ENCODE results near the gene F12.

The F12 gene

DNA sequence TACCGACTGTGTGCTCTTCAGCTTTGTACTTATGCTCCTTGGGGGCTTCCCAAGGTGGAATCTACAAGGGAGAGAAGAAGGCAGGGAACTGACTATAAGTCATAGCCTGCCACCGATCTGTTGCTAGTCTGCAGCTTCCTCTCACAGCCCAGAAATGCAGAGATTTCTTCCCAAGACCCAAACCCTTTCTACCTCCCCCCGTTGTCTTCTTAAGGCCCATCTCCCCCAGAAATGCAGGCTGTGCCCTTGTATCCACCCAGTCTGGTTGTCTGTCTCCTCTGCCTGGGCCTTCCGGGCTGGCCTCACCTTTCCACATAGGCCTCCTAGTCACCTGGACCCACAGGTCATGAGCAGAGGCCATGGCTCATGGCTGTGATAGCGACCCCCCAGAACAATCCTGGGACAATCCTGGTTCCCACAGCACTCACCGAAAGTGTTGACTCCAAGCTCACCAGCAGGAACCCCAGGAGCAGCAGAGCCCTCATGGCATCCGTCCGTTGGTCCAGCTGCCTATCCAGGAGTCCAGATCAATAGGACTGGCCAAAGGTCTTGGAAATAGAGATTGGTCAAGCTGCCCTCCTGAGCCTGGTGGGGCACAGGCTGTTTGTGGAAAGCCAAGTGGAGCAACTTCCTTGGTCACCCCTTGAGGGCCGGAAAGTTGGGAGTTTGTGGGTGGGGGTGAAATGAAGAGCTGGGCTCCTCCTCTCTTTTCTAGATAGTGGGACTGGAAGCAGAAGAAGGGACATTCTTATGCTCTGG, at the start of gene F12:
Gene F12, minus strand, starts transcription at position 522 of the 759 bp plus-strand sequence. Its CDS starts 37 bp downstream, at position 485.
- no peak for DNase-seq

DNA sequence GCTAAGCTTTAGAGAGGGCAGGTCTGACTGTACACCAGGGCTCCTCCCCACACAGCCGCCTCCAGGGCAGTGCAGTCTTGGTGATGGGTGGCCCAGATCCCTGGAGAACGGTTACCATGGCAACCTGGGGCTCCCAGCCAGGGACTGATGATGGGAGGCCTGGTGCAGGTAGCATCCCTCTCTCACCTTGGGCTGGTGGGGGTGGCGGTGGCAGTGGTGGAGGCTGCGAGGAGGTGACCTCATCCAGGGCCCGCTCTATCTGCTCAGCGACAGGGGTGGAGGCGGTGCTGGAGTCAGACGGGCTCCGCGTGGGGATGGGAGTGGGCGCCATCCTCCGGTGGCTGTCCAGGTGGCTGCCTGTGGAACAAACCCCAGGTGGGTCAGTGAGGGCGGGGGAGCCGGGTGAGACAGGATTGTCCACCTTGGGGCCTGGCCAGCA, 49.6 kb upstream of the F12 start:
- no peak for DNase-seq

DNA sequence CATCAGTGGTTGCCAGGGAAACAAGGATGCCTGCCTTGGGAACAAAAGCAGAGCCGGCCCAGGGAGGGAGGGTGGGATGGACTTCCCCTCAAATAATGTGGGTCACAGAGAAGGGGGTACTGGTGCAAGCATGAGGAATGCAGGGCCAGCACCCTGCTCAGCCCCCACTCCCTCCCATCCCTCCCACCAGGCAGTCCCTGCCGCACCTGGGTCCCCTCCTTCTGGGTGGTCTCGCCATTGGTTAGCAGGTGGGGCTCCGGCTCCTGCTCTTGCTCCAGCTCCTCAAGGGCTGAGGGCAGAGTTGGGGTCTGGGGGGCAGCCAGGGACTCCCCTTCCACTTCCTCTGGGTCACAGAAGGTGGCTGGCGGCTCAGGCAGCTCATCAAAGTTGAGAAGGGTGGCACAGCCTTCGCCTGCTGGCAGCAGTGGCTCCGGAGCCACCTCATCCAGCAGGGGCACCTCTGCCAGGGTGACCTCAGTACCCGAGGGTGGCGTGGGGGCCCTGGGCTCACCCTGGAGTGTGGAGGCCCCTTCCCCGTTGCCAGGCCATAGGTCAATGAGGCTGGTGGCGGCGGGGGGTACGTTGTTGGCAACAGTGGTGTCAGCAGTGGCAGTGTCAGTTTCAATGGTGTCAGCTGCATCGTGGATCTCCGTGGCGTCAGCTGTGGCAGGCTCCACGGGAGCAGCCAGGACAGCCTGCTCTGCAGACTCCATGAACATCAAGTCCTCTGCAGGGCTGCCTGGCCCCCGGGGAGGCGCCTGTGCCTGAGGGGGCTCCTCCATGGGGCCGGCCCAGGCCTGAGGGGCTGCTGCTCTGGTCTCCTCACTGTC, 48.7 kb upstream of the F12 start:
- DNase-seq: no peak

DNA sequence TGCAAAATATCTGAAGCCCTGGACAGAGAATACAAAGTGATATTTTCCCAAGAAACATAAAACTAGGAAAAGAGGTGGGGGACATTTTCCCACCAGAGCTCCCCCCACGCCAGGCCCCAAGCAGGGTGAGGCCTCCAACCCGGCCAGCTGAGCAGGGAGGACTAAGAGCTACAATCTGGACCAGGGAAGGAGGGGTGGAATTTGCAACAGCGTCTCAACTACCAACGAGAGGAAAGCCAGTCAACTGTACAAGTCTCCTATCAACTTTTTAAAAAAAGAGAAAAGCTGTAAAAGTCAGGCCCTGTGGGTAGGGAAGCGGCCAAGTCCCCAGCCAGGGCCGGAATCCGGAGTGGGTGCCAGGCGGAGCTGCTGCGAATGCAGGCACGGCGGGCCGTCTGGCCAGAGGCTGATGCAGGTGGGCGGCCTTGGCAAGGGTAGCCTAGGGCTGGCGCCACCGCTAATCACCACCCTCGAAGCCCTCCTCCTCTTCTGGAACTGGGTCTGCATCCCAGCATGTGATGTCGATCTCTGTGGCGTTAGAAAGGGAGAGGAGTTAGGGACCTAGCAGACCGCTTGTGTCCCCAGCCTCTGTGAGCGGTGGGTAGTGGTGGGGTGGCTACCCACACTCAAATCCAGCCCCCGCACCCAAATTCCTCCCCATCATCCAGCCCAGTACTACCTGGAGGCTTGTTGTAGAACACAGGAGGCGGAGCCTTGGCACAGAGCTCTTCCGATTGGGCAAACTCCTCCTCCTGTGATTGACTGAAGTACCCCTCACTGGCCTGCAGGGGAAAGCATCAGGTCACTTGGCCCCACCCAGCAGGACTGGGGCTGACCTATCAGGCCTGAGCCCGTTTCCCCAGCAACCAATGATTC, 47.9 kb upstream of the F12 start:
- peak; percentile 91 for DNase-seq

DNA sequence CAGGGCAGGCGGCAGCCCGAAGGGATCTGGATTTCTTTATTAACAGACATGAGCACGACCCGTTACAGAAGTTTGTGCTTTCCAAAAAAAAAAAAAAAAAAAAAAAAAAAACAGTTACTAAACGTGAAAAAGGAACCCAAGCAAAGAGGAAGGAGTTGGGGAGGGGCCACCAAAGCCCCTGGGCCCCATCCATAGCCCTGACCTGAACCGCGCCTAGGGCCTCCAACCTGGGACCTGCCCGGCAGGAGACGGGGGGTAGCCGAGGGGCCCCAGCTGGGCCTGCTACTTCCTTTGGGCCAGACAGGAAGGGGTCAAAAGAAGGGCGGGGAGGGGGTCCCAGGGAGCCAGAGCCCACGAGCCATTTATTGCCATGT, 47.2 kb upstream of the F12 start:
- DNase-seq: no peak

DNA sequence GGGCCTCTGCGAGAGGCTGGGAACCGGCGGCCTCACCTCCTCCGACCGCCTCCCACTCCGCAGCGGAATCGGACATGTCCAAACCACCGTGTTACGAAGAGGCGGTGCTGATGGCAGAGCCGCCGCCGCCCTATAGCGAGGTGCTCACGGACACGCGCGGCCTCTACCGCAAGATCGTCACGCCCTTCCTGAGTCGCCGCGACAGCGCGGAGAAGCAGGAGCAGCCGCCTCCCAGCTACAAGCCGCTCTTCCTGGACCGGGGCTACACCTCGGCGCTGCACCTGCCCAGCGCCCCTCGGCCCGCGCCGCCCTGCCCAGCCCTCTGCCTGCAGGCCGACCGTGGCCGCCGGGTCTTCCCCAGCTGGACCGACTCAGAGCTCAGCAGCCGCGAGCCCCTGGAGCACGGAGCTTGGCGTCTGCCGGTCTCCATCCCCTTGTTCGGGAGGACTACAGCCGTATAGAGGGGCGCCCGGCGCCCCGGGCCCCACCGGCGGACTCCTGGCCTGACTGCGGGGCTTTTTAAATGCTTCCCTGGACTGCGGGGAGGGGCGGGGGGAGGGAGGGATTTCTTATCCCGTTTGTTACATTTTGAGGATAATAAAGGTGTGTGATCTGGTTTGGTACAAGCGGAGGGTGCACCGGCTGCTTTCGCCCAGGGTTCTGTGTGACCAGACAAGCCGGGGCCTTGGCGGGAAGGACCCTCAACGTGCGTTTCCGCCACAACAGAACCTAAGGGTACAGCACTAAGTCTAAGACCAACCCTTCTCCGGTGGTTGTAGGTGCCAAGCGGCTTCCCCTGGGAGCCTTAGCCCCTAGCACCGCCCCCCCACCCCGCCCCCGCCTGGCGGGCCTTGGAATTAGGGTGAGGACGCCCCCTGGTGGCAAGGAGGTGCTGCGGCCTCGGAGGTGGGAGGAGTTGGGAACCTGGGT, 46.6 kb upstream of the F12 start:
- DNase-seq: peak; percentile 92

DNA sequence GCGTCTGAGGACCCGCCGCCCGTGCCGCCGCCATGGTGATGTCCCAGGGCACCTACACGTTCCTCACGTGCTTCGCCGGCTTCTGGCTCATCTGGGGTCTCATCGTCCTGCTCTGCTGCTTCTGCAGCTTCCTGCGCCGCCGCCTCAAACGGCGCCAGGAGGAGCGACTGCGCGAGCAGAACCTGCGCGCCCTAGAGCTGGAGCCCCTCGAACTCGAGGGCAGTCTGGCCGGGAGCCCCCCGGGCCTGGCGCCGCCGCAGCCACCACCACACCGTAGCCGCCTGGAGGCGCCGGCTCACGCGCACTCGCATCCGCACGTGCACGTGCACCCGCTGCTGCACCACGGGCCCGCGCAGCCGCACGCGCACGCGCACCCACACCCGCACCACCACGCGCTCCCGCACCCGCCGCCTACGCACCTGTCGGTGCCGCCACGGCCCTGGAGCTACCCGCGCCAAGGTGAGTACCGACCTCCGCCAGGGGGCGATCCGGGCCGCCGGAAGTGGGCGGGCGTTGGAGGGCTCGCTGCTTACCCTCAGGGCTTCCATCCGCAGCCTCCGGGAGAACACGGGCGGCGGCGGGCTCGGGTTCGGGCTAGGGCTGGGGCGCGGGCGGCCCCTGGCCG, 45.8 kb upstream of the F12 start:
- peak; percentile 86 for DNase-seq

DNA sequence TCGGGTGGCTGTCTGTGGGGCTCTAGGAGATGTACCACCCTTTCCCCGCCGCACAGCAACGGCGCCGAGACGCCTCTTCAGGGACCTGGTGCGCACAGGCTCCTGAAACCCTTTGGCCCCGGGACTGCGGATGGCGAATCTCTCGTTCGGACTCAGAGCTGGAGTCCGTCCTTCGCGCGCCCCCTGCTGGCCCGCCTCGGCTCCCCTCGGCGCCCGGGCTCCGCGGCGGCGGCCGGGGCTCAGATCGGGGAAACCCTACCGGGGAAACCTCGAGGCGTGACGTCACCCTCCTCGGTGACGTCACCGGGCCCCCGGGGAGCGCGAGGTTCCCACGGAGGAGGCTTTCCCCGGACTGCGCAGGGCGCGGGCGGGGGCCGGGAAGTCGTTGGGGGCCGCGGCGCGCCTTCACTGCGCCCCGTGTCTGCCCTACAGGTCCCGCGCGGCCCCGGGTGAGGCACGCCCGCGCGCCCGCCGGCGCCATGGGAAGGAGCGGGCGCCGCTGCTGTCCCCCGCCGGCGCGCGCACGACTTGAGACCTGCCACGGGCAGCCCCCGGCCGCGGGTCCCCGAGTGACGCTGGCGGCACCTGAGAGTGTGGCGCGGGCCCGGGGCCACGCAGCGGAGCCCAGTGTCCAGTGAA, 45.2 kb upstream of the F12 start:
- peak; percentile 93 for DNase-seq

DNA sequence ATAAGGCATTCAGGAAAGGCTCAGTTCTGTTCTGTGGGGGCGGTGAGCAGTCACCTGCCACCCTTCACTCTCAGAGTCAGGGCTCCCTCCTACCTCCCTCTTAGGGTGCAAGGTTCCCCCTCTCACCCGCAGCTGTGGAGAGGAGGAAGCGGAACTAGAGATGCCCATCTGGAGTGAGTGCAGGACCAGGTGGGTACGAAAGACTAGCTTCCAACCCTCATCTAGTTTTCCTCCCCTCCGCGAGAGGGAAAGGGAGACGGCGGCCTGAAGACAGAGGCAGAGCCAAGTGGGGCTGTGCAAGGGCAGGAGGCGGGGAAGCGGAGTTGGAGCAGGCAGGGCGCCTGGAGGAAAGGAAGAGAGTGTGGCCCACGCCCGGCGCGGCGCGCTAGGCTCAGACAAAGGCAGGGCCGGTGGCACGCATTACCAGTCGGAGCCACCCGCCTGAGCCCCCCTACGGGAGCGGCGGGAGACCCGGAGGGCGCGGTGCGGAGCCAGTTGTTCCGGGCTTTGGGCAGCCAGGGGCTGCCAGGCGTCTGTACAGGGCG, 44.6 kb upstream of the F12 start:
- DNase-seq: peak; percentile 79

DNA sequence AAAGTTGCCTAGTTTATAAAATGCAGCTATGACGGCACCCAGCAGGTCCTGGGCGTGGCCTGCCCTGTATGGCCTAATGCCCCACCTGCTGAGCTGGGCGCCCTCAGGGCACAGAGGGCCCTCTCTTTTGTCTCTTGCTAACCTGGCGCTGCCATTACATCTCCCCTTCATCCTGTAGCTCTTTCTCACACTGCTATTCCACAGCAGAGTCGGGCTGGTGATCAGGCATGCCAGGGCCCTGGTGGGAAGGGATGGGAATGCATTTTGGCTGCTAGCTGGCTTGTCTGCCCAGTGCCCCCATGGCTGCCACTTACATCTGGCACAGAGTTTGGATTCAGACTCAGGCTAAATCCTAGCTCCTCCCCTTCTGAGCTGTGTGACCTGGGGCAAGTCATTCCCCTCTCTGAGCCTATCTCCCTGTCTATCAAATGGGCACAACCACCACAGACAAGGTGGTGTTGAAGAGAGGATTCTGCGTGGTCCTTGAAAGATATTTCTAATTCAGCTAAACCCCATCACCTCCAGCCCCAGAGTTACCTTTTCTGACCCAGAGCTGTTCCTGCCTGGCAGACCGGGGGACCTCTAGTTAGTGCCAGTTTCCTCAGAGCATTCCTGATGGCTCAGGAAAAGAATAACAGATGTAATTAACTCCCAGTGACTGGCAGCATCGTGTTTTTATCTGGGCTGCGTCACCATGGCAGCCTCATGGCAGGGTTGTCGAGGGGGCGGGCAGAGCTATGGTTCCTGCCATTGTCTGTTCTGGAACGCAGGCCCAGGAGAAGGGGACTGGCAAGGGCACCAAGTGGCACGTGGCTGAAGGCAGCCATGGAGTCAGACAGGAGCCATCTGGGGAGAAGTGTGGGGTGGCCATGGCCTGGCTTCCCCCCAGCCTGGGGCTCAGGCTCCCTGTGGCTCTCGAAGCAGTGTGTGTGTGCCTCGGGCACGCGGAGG, 43.6 kb upstream of the F12 start:
- DNase-seq: no peak

DNA sequence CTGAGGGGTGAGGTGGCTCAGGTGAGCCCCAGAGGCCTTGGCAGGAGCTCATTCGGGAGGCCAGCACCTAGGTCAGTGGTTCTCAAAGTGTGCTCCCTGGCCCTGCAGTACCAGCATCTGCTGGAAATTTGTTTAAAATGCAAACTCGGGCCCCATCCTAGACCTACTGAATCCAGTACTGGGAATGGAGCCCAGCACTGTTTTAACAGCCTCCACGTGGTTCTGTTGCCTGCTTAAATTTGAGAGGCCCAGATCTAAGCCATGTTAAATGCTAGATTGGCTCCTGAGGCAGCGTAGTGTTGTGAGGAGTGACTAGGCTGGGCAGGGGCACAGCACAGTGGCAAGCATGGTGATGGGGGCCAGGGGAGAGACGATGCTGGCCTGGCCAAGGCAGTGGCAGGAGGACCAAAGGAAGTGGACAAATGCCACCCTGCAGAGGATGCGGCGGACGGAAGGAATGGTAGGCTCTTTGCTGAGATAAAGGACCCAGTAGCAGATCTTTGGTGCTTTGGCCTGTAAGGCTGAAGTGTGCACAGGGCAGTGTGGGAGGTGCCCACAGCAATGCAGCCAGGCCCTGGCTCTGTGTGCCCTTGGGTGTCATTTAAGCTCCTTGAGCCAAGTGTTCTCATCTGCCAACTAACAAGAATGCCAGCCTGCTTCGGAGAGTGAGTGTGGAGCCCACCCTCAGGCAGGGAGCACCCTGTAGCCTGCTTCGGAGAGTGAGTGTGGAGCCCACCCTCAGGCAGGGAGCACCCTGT, 41.5 kb upstream of the F12 start:
- DNase-seq: no peak

DNA sequence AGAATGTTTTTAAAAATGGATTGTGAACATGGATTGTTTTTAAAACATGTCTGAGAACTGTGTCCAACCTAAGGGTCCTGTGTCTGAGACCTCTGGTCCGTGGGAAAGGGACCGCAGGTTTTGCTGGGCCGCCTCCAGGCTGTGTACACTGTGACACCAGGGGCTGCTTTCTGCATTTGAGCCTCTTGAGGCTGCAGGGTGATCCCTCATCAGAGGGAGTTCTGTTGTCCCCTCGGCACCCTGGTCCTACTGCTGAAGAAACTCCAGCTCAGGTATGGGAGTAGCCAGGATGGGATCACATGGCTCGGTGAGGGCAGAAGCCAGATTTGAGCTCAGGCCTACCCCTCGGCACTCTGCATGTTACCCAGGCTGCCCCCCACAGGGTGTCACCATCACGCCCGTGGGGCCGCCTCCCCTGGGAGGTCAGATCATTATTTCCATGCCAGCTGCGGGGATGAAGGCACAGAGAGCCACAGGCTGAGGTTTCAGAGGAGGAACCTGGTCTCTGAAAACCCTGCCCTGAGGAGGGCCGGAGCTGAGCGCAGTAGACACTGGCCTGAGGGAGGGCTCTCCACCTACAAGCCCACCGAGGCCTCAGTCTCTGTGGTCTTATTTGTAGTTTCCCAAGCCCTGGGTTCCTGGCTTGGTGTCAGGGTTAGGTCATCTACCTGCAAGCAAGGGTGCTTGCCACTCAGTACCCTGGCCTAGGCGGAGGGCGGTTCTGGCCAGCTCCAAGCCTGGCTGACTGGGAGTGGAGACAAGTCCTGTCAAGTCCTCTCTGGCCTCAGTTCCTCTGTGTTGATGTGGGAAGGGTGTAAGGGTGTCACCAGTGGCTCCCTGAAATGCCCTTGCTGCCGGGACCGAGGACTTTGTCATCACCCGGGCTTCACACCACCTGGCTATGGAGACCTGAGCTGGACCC, 40.0 kb upstream of the F12 start:
- no peak for DNase-seq

DNA sequence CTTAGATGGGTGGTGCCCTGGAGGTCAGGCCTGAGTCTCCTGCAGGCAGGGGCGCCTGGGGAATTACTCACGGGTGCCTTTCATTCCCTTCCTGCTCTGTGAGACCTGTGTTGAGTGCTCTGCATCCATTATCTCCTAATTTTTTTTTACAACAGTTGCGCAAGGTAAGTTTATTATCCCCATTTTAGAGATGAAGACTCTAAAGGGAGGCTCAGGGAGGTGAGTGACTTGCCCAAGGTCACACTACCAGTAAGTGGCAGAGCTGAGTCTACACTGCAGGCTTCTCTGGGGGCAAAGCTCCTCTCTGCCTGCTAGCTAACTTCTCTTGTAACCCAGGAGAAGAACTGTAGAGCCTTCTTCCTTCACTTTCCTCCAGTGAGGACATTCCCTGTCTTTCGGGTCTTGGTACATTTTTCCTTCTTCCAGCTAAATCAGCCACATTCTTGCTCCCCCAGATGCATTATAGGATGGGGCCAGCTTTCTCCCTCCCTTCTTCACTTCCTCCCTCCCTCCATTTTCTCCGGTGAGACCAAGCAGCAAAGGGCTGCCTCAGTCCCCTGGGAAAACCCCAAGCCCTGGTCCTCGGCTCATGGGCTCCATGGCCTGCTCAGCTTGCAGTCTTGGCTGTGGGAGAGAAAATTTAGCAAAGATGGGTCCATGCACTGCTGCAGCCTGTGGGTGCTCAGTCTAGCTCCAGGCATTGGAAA, 39.0 kb upstream of the F12 start:
- DNase-seq: no peak

DNA sequence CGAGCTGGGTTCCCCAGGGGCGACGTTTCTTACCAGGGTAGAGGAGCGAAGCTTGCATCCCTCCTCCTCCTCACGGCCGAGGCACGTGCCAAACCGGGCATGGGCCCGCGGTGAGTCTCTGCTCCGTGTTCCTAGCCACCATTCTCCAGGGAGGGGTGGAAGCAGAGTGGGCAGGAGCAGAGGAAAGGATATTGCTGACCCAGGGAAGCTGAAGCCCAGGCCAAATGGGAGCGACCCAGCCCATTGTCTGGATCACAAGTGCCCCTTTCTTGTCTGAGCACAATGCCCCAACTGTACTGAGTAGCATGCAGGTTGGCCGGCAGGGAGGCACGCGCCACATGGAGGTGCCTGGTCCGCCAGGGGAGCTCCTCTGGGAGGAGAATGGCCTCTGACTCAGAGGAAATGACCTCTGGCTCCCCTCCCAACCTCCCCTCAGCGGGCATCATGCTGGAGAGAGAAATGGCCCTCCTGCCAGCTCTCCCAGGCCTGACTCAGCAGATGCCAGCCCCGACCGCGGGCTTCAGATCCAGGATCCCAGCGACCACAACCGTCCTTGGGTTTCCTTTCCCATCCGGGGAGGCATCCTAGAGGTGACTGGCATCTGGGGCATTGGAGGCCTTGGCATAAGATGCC, 38.4 kb upstream of the F12 start:
- DNase-seq: peak; percentile 63

DNA sequence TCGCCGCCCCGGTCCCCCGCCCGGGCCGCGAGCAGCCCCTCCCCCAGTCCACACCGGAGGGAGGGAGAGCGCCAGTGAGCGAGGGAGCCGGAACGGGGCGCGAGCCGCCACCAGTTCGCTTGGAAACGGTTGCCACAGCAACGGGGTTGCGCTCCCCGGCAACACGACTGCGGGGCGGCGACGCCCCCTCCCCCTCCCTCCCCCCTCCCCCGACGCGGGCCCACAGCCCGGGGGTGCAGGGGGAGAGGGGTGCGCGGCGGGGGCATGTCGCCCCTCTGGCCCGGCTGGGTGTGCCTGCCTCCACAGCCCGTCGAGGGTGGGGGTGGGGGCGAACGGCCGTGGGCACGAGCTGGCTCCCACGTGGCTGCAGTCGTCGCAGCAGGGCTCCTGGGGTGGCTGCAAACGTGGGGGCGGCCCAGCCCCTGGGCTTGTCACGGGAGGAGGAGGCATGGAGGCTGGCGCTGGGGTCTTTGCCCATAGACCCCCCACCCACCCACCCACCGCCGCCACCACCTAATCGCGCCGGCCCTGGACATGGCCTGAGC, 37.8 kb upstream of the F12 start:
- DNase-seq: peak; percentile 77
